CD4-positive, alpha-beta T cell (primary cell): ENCODE measurements around the gene OTOP3. TPM values are rescaled to one million over a fixed set of nuclear protein-coding genes. Genes with fewer than 3 reads are reported as not detected.

Experiments
- ATAC-seq: fragments of 200-7000 bp; cut with Tn5 transposase; one replicate; pipeline ENCODE4 v1.10.0; 2022; ENCODE audit warnings: mild to moderate bottlenecking; ENCODE audit not compliant: poor library complexity
- CTCF ChIA-PET: fragments of 350-600 bp; sonication (Branson Sonifier 250); formaldehyde crosslinking; loops from one replicate; lab custom pipeline; 2021; ENCODE audit warnings: antibody characterized with exemption, inconsistent platforms; lab: Charles Lee
- POLR2A ChIA-PET: fragments of 350-600 bp; sonication (Branson Sonifier 250); formaldehyde crosslinking; loops from one replicate; lab custom pipeline; 2021; ENCODE audit warnings: antibody characterized with exemption, inconsistent platforms; lab: Charles Lee
- DNase-seq, 14 experiments: peaks; one replicate each; pipeline ENCODE4 v3.0.0-alpha.2; 2013 to 2020; ENCODE audit warnings: mixed read lengths in 2 of 14
- H3K27ac ChIP-seq, 2 donors: one replicate each; pipeline versions ENCODE4 v1.5.1 to v1.7.0; 2013; ENCODE audit warnings: low read length in 2 of 2, low read depth in 1 of 2, mild to moderate bottlenecking in 1 of 2
- H3K27me3 ChIP-seq, 2 experiments: 1 replicate in 1 of 2; 2 replicates in 1 of 2; pipeline versions ENCODE4 v1.6.1 to v1.7.0; 2013; ENCODE audit warnings: low read length in 2 of 2, control low read depth in 1 of 2, mild to moderate bottlenecking in 1 of 2, moderate library complexity in 1 of 2; ENCODE audit not compliant: insufficient read depth in 2 of 2, control insufficient read depth in 1 of 2
- H3K36me3 ChIP-seq: one replicate; pipeline ENCODE4 v1.6.1; 2013; ENCODE audit warnings: low read length, control low read depth; ENCODE audit not compliant: insufficient read depth
- H3K4me1 ChIP-seq: one replicate; pipeline ENCODE4 v1.6.1; 2013; ENCODE audit warnings: low read length, control low read depth; ENCODE audit not compliant: insufficient read depth
- H3K4me3 ChIP-seq: one replicate; pipeline ENCODE4 v1.5.1; 2013; ENCODE audit warnings: mild to moderate bottlenecking, low read length, moderate library complexity
- H3K9me3 ChIP-seq, 2 experiments: 1 replicate in 1 of 2; 2 replicates in 1 of 2; pipeline versions ENCODE4 v1.6.1 to v1.7.0; 2013; ENCODE audit warnings: low read length in 2 of 2, mild to moderate bottlenecking in 2 of 2, control low read depth in 1 of 2, moderate library complexity in 1 of 2; ENCODE audit not compliant: control insufficient read depth in 1 of 2, insufficient read depth in 1 of 2
- H3K27ac Mint-ChIP-seq: one replicate; pipeline ENCODE4 v1.8.0; 2020; ENCODE audit warnings: mixed read lengths
- H3K27me3 Mint-ChIP-seq: one replicate; pipeline ENCODE4 v1.8.0; 2021; ENCODE audit warnings: mixed read lengths
- H3K36me3 Mint-ChIP-seq: one replicate; pipeline ENCODE4 v1.8.0; 2021; ENCODE audit warnings: low read depth, mixed read lengths
- H3K4me1 Mint-ChIP-seq: one replicate; pipeline ENCODE4 v1.8.0; 2021; ENCODE audit warnings: low read depth, mixed read lengths
- H3K4me3 Mint-ChIP-seq: one replicate; pipeline ENCODE4 v1.8.0; 2020; ENCODE audit warnings: mild to moderate bottlenecking, mixed read lengths
- H3K9me3 Mint-ChIP-seq: one replicate; pipeline ENCODE4 v1.8.0; 2020; ENCODE audit warnings: mixed read lengths
- intact Hi-C, 2 experiments: fragments of 100-400 bp; cut with DNase I in 1 of 2; cut with micrococcal nuclease in 1 of 2; formaldehyde crosslinking; loops; one replicate each; pipeline versions ENCODE4 v1.15.1 to v1.9.0; 2023 to 2025; cut with DNase I, micrococcal nuclease
- total RNA-seq, 174 experiments: library from RNA in 2 of 174; stranded (reverse) in 2 of 174; gene quantifications; one replicate each; pipeline ENCODE4 v1.2.3 and lab custom pipeline; 2021 to 2026
- TF ChIP-seq, protein P1 (sequence below): fragments of 200-600 bp; IDR thresholded peaks from one replicate; pipeline ENCODE4 v1.8.0; 2022; ENCODE audit warnings: antibody characterized with exemption, mild to moderate bottlenecking

Gene OTOP3
- total RNA-seq, 2 experiments from 2014 or later, result not detected

DNA sequence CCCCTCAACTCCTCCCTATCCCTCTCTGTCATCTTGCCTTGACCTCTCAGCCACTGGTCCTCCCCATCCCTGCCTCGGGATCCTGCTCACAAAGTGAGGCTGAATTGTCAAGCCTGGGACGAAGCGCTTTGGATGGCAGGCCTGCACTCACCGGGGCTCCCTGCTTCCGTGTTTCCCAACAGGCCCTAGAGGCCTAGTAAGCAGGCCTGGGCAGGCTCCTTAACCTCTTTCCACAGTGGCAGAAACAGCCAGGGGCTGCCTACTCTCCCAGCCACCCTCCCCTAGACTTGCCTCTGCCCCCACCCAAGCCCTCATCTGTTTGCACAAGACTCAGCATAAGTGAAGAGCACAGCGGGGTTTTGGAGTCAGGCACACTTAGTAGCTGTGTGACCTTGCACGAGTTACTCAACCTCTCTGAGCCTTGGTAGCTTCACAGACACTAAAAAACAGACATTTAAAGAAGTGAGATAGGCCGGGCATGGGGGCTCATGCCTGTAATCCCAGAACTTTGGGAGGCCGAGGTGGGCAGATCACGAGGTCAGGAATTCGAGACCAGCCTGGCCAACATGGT, 37.2 kb upstream of the OTOP3 start:
- CTCF ChIA-PET, result no interaction called here
- intact Hi-C loops, result no loop called here
- no peak overlapping the region for H3K27ac ChIP-seq
- no peak for DNase-seq
- H3K36me3 ChIP-seq, result no peaks in the 10 kb centered on the region
- Mint-ChIP-seq H3K9me3 (no peaks in the 10 kb centered on the region), H3K27me3 (peaks cover 44% of the 10 kb centered on the region), H3K27ac (no peak overlapping the region), H3K36me3 (no peaks in the 10 kb centered on the region), H3K4me1 (peaks cover 5% of the 10 kb centered on the region), H3K4me3 (no peak overlapping the region)
- H3K4me3 ChIP-seq, result no peak overlapping the region
- POLR2A ChIA-PET, result no interaction called here
- peaks cover 5% of the 10 kb centered on the region for H3K4me1 ChIP-seq
- peaks cover 20 to 23% of the 10 kb centered on the region in 2 experiments for H3K27me3 ChIP-seq
- ATAC-seq, result no peak
- TF ChIP-seq, protein P1, sequence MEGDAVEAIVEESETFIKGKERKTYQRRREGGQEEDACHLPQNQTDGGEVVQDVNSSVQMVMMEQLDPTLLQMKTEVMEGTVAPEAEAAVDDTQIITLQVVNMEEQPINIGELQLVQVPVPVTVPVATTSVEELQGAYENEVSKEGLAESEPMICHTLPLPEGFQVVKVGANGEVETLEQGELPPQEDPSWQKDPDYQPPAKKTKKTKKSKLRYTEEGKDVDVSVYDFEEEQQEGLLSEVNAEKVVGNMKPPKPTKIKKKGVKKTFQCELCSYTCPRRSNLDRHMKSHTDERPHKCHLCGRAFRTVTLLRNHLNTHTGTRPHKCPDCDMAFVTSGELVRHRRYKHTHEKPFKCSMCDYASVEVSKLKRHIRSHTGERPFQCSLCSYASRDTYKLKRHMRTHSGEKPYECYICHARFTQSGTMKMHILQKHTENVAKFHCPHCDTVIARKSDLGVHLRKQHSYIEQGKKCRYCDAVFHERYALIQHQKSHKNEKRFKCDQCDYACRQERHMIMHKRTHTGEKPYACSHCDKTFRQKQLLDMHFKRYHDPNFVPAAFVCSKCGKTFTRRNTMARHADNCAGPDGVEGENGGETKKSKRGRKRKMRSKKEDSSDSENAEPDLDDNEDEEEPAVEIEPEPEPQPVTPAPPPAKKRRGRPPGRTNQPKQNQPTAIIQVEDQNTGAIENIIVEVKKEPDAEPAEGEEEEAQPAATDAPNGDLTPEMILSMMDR, result no peak
- H3K9me3 ChIP-seq, result peaks cover 0 to 6% of the 10 kb centered on the region in 2 experiments

DNA sequence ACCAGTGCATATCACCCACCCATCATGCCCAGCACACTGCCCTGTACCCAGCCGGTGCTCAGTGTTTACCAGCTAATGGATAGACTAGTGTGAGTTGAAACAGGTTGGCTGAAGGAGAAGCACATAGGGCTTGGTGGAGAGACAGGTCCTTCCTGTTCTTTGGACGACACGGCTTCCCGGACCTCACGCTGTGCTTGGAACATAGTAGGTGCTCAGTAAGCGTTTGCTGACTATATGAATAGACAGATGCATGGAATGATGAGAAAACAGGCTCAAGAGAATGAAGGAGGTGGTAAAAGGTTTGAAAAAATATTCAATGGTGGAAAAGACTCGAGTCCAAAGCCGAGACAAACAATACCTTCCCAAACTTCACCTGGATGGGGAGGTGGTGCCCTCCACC, 35.5 kb upstream of the OTOP3 start:
- no peak for ATAC-seq
- H3K4me1 Mint-ChIP-seq, result no peaks in the 10 kb centered on the region
- H3K36me3 ChIP-seq, result no peaks in the 10 kb centered on the region
- peaks cover 12 to 14% of the 10 kb centered on the region in 2 experiments for H3K27me3 ChIP-seq
- TF ChIP-seq, protein P1, result no peak
- ChIA-PET POLR2A (no interaction called here), CTCF (no interaction called here)
- peaks cover 0 to 6% of the 10 kb centered on the region in 2 experiments for H3K9me3 ChIP-seq
- H3K36me3 Mint-ChIP-seq, result no peaks in the 10 kb centered on the region
- no peak overlapping the region for H3K4me3 ChIP-seq
- no peak overlapping the region for H3K4me3 Mint-ChIP-seq
- intact Hi-C loops, result no loop called here
- DNase-seq, result no peak
- no peaks in the 10 kb centered on the region for H3K9me3 Mint-ChIP-seq
- no peaks in the 10 kb centered on the region for H3K4me1 ChIP-seq
- no peak overlapping the region for H3K27ac ChIP-seq
- H3K27ac Mint-ChIP-seq, result no peak overlapping the region
- H3K27me3 Mint-ChIP-seq, result peaks cover 29% of the 10 kb centered on the region

DNA sequence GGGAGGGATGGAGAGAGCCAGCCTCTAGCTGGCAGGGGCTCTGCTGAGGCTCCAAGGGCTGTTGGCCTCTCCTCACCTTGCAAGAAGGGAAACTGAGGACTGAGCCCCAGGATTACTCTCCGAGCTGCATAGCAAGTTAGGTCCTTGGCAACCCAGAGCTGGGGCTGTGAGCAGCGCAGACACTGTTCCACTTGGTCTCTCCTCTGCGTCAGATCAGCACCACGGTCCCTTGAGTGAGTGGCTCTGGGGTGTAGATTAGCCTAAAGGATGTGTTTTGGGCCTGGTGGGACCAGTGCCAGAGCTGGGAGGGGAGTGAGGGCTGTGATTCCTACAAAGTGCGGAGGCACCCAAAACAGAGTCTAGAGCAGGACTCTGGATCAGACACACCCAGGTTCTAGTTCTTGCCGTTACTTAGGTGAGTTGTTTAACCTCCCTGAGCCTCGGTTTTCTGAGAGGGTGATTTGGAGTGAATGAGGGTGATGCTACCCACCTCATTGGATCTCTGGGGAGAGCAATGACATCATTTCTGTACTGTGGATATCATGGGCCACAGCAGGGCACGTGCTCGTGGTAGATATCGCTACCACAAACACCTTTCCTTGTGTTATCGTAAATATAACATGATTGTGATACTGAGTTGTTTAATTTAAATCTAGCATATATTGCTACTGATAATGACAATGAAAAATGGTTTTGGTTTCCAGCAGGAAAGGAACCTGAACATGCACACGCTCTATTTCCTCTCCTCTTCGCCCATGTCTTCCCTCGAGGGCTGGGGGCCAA, 34.2 kb upstream of the OTOP3 start:
- no peaks in the 10 kb centered on the region for H3K9me3 Mint-ChIP-seq
- POLR2A ChIA-PET, result no interaction called here
- H3K4me1 Mint-ChIP-seq, result no peaks in the 10 kb centered on the region
- ATAC-seq, result no peak
- no peaks in the 10 kb centered on the region for H3K36me3 ChIP-seq
- CTCF ChIA-PET, result no interaction called here
- no peak overlapping the region for H3K4me3 ChIP-seq
- no peaks in the 10 kb centered on the region for H3K4me1 ChIP-seq
- DNase-seq, result no peak
- peaks cover 16% of the 10 kb centered on the region for H3K27me3 Mint-ChIP-seq
- peaks cover 12 to 13% of the 10 kb centered on the region in 2 experiments for H3K27me3 ChIP-seq
- H3K36me3 Mint-ChIP-seq, result no peaks in the 10 kb centered on the region
- no peak overlapping the region for H3K4me3 Mint-ChIP-seq
- intact Hi-C loops, result no loop called here
- no peak overlapping the region for H3K27ac ChIP-seq
- peaks cover 0 to 6% of the 10 kb centered on the region in 2 experiments for H3K9me3 ChIP-seq
- TF ChIP-seq, protein P1, result no peak
- no peak overlapping the region for H3K27ac Mint-ChIP-seq
